Keratinocyte (primary cell): ENCODE results near the gene LANCL3. TPM values are rescaled to one million over a fixed set of nuclear protein-coding genes. Genes with fewer than 3 reads are reported as not detected.
A peak's percentile ranks its signal among the peaks of the same experiment; 100 is the strongest.

ENCODE experiments used
- DNase-seq: peaks from one replicate; pipeline ENCODE4 v3.0.0-alpha.2; 2011; ENCODE audit warnings: low read depth, missing footprints, low spot score
- FAIRE-seq: peaks from 2 replicates; lab custom pipeline; 2011; peaks lifted over from hg19 to GRCh38; lab: Jason Lieb, UNC
- H2AFZ ChIP-seq: 2 replicates; pipeline ENCODE4 v1.6.0; 2012; ENCODE audit warnings: low read length, control low read depth, inconsistent platforms; ENCODE audit not compliant: control insufficient read depth
- H3K27ac ChIP-seq: 2 replicates; pipeline ENCODE4 v1.5.1; 2011; ENCODE audit warnings: low read length; ENCODE audit not compliant: control insufficient read depth, insufficient read depth
- H3K27me3 ChIP-seq: 3 replicates; pipeline ENCODE4 v1.6.0; 2011; ENCODE audit warnings: low read length; ENCODE audit not compliant: control insufficient read depth, insufficient read depth; ENCODE audit errors: extremely low read depth
- H3K36me3 ChIP-seq, 2 experiments: 2 replicates in 1 of 2; 3 replicates in 1 of 2; pipeline ENCODE4 v1.5.1; 2011; ENCODE audit warnings: low read length in 2 of 2, mild to moderate bottlenecking in 1 of 2; ENCODE audit not compliant: control insufficient read depth in 2 of 2, insufficient read depth in 2 of 2; ENCODE audit errors: extremely low read depth in 1 of 2
- H3K4me1 ChIP-seq: 3 replicates; pipeline ENCODE4 v1.5.1; 2011; ENCODE audit warnings: low read length; ENCODE audit not compliant: control insufficient read depth, insufficient read depth; ENCODE audit errors: extremely low read depth
- H3K4me2 ChIP-seq: 3 replicates; pipeline ENCODE4 v1.6.0; 2011; ENCODE audit warnings: low read depth, low read length; ENCODE audit not compliant: control insufficient read depth, insufficient read depth; ENCODE audit errors: extremely low read depth
- H3K4me3 ChIP-seq, 3 experiments: fragments of 200-600 bp in 1 of 3; sonication (generic) in 1 of 3; 2 replicates in 2 of 3; 3 replicates in 1 of 3; pipeline ENCODE4 v1.5.1; 2011 to 2016; ENCODE audit warnings: low read length in 3 of 3, mild to moderate bottlenecking in 3 of 3, control low read depth in 2 of 3, inconsistent platforms in 1 of 3, low read depth in 1 of 3, mixed read lengths in 1 of 3, mixed run types in 1 of 3, moderate library complexity in 1 of 3; ENCODE audit not compliant: control insufficient read depth in 2 of 3, insufficient read depth in 2 of 3; ENCODE audit errors: extremely low read depth in 1 of 3
- H3K79me2 ChIP-seq: 2 replicates; pipeline ENCODE4 v1.6.0; 2012; ENCODE audit warnings: low read length; ENCODE audit not compliant: control insufficient read depth, insufficient read depth
- H3K9ac ChIP-seq: 3 replicates; pipeline ENCODE4 v1.6.0; 2011; ENCODE audit warnings: low read length; ENCODE audit not compliant: control insufficient read depth, insufficient read depth; ENCODE audit errors: extremely low read depth
- H3K9me1 ChIP-seq: 3 replicates; pipeline ENCODE4 v1.6.0; 2011; ENCODE audit warnings: low read length; ENCODE audit not compliant: control insufficient read depth, insufficient read depth; ENCODE audit errors: extremely low read depth
- H3K9me3 ChIP-seq: 2 replicates; pipeline ENCODE4 v1.5.1; 2012; ENCODE audit warnings: low read depth, low read length; ENCODE audit not compliant: control insufficient read depth
- H4K20me1 ChIP-seq: 3 replicates; pipeline ENCODE4 v1.6.0; 2011; ENCODE audit warnings: low read length; ENCODE audit not compliant: control insufficient read depth, insufficient read depth; ENCODE audit errors: extremely low read depth
- EZH2 ChIP-seq: IDR thresholded peaks from one replicate; pipeline ENCODE4 v1.6.1; 2012; ENCODE audit warnings: inconsistent platforms, mild to moderate bottlenecking, low read length, moderate library complexity
- dilution Hi-C: fragments of 300-500 bp; cut with MboI; formaldehyde crosslinking; loops from one replicate; pipeline ENCODE4 v1.7.0; 2020; ENCODE audit warnings: low sequenced_read_pairs; ENCODE audit not compliant: extremely low pct_ligation_motif_present
- polyA plus RNA-seq, 5 experiments: library from polyadenylated mRNA; depleted of rRNA in 3 of 5; stranded (reverse) in 3 of 5; stranded (forward) in 1 of 5; unstranded in 1 of 5; fragments of >200 nt; gene quantifications; 1 replicate in 1 of 5; 2 replicates in 3 of 5; 3 replicates in 1 of 5; pipeline versions ENCODE4 v1.2.1 to v1.2.3, GENCODE V29; 2011 to 2012; ENCODE audit warnings: missing spikeins in 2 of 5, low read depth in 1 of 5, low replicate concordance in 1 of 5
- TF ChIP-seq, protein P1 (sequence below), 3 experiments: IDR thresholded peaks in 1 of 3; conservative IDR thresholded peaks in 1 of 3; optimal IDR thresholded peaks in 1 of 3; 2 replicates in 2 of 3; 3 replicates in 1 of 3; pipeline versions ENCODE3 to v1.5.1; 2011; ENCODE audit warnings: low read length in 3 of 3, mild to moderate bottlenecking in 3 of 3, moderate library complexity in 2 of 3, control low read depth in 1 of 3, inconsistent platforms in 1 of 3; ENCODE audit not compliant: insufficient read depth in 2 of 3; ENCODE audit errors: extremely low read depth in 1 of 3

Gene LANCL3
- polyA plus RNA-seq, 1 donor (not counting 4 experiments of a cell fraction or from before 2014, with no cell fraction given), result 0.97 TPM

DNA sequence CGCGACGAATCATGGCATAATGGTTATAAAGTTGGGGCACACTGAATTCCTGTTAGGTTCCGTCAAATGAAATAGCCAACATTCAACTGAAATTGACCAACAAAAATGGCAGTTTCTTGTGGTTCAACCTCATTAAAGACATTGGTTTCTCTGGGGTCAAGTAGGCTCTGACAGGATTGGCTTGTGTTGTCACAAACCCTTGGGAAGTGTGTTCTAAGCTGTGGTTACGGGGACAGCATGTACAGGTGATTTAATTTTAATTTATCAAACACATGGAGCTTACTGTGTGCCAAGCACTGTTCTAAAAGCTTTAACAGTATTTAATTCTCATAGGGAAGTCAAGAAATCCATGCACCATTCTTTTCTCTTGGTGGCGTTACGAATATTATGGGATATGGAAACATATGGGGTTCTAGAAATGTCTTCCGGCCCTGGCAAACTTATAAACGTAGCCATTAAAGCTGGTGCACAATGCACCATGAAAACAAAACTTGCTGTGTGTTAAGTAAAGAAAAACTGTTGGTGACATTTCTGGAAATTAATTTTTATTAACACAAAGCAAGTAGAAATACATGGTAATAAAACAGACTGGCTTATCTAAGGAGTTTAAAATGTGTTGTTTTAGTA, 115.0 kb downstream of the LANCL3 start:
- dilution Hi-C loops, result no loop called here
- no peaks in the 10 kb centered on the region for H3K9me1 ChIP-seq
- TF ChIP-seq, protein P1, sequence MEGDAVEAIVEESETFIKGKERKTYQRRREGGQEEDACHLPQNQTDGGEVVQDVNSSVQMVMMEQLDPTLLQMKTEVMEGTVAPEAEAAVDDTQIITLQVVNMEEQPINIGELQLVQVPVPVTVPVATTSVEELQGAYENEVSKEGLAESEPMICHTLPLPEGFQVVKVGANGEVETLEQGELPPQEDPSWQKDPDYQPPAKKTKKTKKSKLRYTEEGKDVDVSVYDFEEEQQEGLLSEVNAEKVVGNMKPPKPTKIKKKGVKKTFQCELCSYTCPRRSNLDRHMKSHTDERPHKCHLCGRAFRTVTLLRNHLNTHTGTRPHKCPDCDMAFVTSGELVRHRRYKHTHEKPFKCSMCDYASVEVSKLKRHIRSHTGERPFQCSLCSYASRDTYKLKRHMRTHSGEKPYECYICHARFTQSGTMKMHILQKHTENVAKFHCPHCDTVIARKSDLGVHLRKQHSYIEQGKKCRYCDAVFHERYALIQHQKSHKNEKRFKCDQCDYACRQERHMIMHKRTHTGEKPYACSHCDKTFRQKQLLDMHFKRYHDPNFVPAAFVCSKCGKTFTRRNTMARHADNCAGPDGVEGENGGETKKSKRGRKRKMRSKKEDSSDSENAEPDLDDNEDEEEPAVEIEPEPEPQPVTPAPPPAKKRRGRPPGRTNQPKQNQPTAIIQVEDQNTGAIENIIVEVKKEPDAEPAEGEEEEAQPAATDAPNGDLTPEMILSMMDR (optimal IDR thresholded peaks at IDR 0.05 in 1 of 3, IDR thresholded peaks at IDR 0.05 in 1 of 3, conservative IDR thresholded peaks at IDR 0.05 in 1 of 3; ENCODE audit: extremely low read depth in 1 of 3, insufficient read depth in 2 of 3, low read length in 3 of 3), result no peak
- no peak for TF ChIP-seq EZH2
- no peaks in the 10 kb centered on the region for H3K27me3 ChIP-seq
- H3K27ac ChIP-seq, result no peak overlapping the region
- H3K9ac ChIP-seq, result no peak overlapping the region
- no peaks in the 10 kb centered on the region for H3K79me2 ChIP-seq
- H4K20me1 ChIP-seq, result no peaks in the 10 kb centered on the region
- H3K4me2 ChIP-seq, result peak overlapping the region; percentile 64
- H3K4me3 ChIP-seq, result peak overlapping the region in 1 of 3 experiments; percentile 42
- H3K36me3 ChIP-seq, result no peaks in the 10 kb centered on the region
- no peak for FAIRE-seq
- no peaks in the 10 kb centered on the region for H3K4me1 ChIP-seq
- H3K9me3 ChIP-seq, result no peaks in the 10 kb centered on the region
- no peak for DNase-seq
- H2AFZ ChIP-seq, result no peak overlapping the region

DNA sequence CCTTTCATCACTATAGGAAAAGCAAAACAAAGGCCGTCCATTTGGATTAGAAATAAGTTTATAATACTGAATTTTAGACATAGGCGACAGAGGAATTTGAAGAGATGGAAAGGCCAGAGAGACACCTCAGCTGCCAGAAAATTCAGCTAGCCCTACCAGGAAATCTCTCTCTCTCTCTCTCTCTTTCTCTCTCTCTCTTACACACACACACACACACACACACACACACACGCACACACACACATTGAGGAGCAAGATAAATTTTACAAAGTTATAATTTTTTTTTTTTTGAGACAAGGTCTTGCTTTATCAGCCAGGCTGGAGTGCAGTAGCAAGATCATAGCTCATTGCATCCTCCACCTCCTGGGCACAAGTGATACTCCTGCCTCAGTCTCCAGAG, 115.5 kb downstream of the LANCL3 start:
- H3K79me2 ChIP-seq, result no peaks in the 10 kb centered on the region
- H4K20me1 ChIP-seq, result no peaks in the 10 kb centered on the region
- no peak for TF ChIP-seq EZH2
- TF ChIP-seq, protein P1 (optimal IDR thresholded peaks at IDR 0.05 in 1 of 3, IDR thresholded peaks at IDR 0.05 in 1 of 3, conservative IDR thresholded peaks at IDR 0.05 in 1 of 3; ENCODE audit: extremely low read depth in 1 of 3, insufficient read depth in 2 of 3, low read length in 3 of 3), result no peak
- H3K27ac ChIP-seq, result no peak overlapping the region
- no peak overlapping the region for H3K9ac ChIP-seq
- no peaks in the 10 kb centered on the region for H3K36me3 ChIP-seq
- H3K27me3 ChIP-seq, result no peaks in the 10 kb centered on the region
- H3K9me3 ChIP-seq, result no peaks in the 10 kb centered on the region
- no peaks in the 10 kb centered on the region for H3K4me1 ChIP-seq
- FAIRE-seq, result no peak
- H3K4me3 ChIP-seq, result no peak overlapping the region
- no peak for DNase-seq
- H3K9me1 ChIP-seq, result no peaks in the 10 kb centered on the region
- H3K4me2 ChIP-seq, result no peak overlapping the region
- dilution Hi-C loops, result no loop called here
- no peak overlapping the region for H2AFZ ChIP-seq
